HL-60 (cell line): ENCODE data around the gene LIG1.

Experiments used
- CTCF ChIP-seq: IDR thresholded peaks from one replicate; pipeline ENCODE4 v1.5.1; 2011; ENCODE audit warnings: low read length, control low read depth, inconsistent platforms; ENCODE audit not compliant: insufficient read depth
- GABPA ChIP-seq: IDR thresholded peaks from 2 replicates; pipeline ENCODE4 v1.6.1; 2012; ENCODE audit warnings: low read depth
- POLR2AphosphoS5 ChIP-seq: IDR thresholded peaks from 2 replicates; pipeline ENCODE4 v1.6.1; 2012; ENCODE audit warnings: low read depth
- REST ChIP-seq: IDR thresholded peaks from 2 replicates; pipeline ENCODE4 v1.6.1; 2012; ENCODE audit warnings: low read depth; ENCODE audit not compliant: insufficient replicate concordance

GRCh38 chr19:48118131-48118517 lies 52.0 kb downstream of the LIG1 start:
- TF ChIP-seq CTCF (no peak), GABPA (no peak), POLR2AphosphoS5 (no peak), REST (no peak)
